Adrenal gland (tissue), 12 donors: ENCODE results near the gene ATP2B3. TPM values are rescaled to one million over a fixed set of nuclear protein-coding genes. Genes with fewer than 3 reads are reported as not detected.
A peak's percentile ranks its signal among the peaks of the same experiment; 100 is the strongest.

Experiments used
- DNase-seq, 7 donors: peaks; one replicate each; pipeline ENCODE4 v3.0.0-alpha.2; 2019 to 2020
- H3K27ac ChIP-seq, 5 donors: fragments of 200-600 bp; sonication (generic) in 4 of 5; 1 replicate in 3 of 5; 2 replicates in 2 of 5; pipeline versions ENCODE4 v1.5.1 to v1.8.0; 2016 to 2020; ENCODE audit warnings: mild to moderate bottlenecking in 1 of 5
- H3K27me3 ChIP-seq: fragments of 200-600 bp; 2 replicates; pipeline ENCODE4 v1.8.0; 2021
- H3K36me3 ChIP-seq, 2 donors: fragments of 200-600 bp; replicated peaks in 1 of 2; 1 replicate in 1 of 2; 2 replicates in 1 of 2; pipeline versions ENCODE4 v1.5.1 to v1.8.0; 2018 to 2022
- H3K4me1 ChIP-seq, 2 donors: fragments of 200-600 bp; replicated peaks in 1 of 2; 1 replicate in 1 of 2; 2 replicates in 1 of 2; pipeline versions ENCODE4 v1.5.1 to v1.8.0; 2018 to 2021
- H3K4me3 ChIP-seq, 4 donors: fragments of 200-600 bp; sonication (generic) in 3 of 4; one replicate each; pipeline ENCODE4 v1.5.1; 2016 to 2018
- H3K9me3 ChIP-seq, 3 donors: fragments of 200-600 bp; sonication (generic) in 1 of 3; replicated peaks in 1 of 3; 1 replicate in 2 of 3; 2 replicates in 1 of 3; pipeline versions ENCODE4 v1.5.1 to v1.8.0; 2016 to 2021
- POLR2A ChIP-seq, 2 donors: fragments of 450-650 bp; IDR thresholded peaks; one replicate each; pipeline ENCODE4 v1.6.1; 2017; ENCODE audit warnings: antibody characterized with exemption in 2 of 2, mild to moderate bottlenecking in 2 of 2, moderate library complexity in 1 of 2
- WGBS, 4 donors: extraction: QIAGEN DNeasy Blood & Tissue Kit in 2 of 4; methylation state at CpG; one replicate each; pipeline versions ENCODE4 v1.1.5 to v1.1.7; 2013 to 2017; 5-methylcytosine and 5-hydroxymethylcytosine counted together
- intact Hi-C, 2 donors: fragments of 100-400 bp; cut with DNase I; formaldehyde crosslinking; loops; one replicate each; pipeline versions ENCODE4 v1.14.1 to v1.15.0; 2022 to 2023
- polyA plus RNA-seq, 3 donors: library from polyadenylated mRNA; stranded (reverse); fragments of 200-250 nt in 2 of 3; fragments of 350-450 nt in 1 of 3; fragmentation: Illumina TruSeq in 1 of 3; extraction: RNeasy Lipid Tissue Mini Kit (QIAGEN cat#74804) in 1 of 3; gene quantifications; one replicate each; pipeline ENCODE4 v1.2.3, GENCODE V29; 2013 to 2014
- total RNA-seq, 9 donors: library from RNA; depleted of rRNA in 4 of 9; stranded (reverse); fragments of >200 nt in 4 of 9; fragments of 120-200 nt in 1 of 9; fragmentation: NEBNext Ultra II Directional in 1 of 9; extraction: Animal tissue kit (Norgen Biotek cat#: 25700) in 1 of 9; gene quantifications; one replicate each; pipeline versions ENCODE4 v1.1.0 to v1.2.4, GENCODE V29; 2013 to 2023
- TF ChIP-seq, protein P1 (sequence below), 6 experiments: fragments of 450-650 bp in 4 of 6; fragments of 200-600 bp in 2 of 6; sonication (generic) in 1 of 6; IDR thresholded peaks; 1 replicate in 5 of 6; 2 replicates in 1 of 6; pipeline versions ENCODE4 v1.5.1 to v1.8.0; 2016 to 2021; ENCODE audit warnings: antibody characterized with exemption in 6 of 6, mild to moderate bottlenecking in 2 of 6, moderate library complexity in 1 of 6
- donor health status: healthy with polysubstance abuse.
- donor health status: Bipolar disorder and iron deficiency.
- donor health status: DM: yes; HTN: yes; CAD: no.
- donor health status: DM: no; HTN: no; CAD: no.
- donor health status: DM: no; HTN: no; CAD: no.
- donor health status: DM: yes; HTN: yes; CAD: no.

ATP2B3 gene
- total and polyA plus RNA-seq, 12 donors, result 1.1 to 46.4 (median 15.4) TPM

DNA sequence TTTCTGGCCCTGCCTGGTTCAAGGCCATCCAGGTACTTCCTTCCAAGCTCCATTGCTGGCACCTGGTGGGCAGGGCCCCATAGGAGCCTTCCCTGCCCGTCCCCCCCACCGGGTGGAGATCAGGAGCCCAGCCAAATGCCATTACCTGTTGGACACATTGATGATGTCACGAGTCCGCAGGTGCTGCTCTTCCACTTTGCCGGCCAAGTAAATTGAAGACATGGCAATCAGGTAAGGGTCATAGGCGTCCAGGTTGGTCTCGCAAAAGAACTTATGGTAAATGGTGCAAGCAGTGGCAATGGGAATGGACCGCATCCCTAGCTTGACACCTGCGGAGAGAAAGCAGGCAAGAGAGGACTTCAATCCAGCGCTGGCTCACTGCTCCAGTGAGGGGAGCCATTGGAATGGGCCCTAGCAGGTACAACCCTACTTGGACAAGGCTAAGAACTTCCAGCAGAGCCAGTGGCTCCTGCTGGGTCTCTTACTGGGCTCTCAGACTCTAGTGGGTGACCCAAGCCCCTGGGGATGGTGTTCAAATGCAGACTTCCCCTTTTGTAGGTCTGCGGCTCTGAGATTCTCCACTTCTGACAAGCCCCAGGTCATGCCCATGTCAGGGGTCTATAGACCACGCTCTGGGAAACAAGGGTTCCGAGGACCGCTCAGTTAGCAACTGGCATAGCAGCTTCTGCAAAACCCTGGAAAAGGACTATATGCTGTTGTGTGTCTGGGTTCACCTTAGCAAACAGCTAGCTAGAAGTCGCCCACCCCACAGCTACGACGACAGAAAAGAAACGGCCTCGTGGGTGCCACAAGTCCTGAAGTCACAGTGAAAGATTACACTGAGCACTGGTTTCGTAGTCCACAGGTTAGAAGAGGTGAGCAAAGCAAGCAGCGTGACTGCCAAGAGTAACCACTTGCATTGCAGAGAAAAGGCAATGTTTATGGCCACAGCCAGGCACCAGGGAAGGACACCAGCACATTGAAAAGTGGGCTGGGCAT, 78.7 kb downstream of the ATP2B3 start:
- peaks cover 0 to 22% of the 10 kb centered on the region in 2 donors for H3K36me3 ChIP-seq
- TF ChIP-seq POLR2A (IDR thresholded peaks at IDR 0.05), result no peak
- H3K4me3 ChIP-seq, result no peak overlapping the region
- H3K27me3 ChIP-seq, result no peaks in the 10 kb centered on the region
- intact Hi-C loops, result no loop called here
- no peaks in the 10 kb centered on the region for H3K9me3 ChIP-seq
- no peak overlapping the region for H3K27ac ChIP-seq
- 87 to 98% (median 92%) methylated on average over 8 to 21 of the region's 21 CpGs for WGBS, 4 donors
- DNase-seq, result no peak
- no peaks in the 10 kb centered on the region for H3K4me1 ChIP-seq

DNA sequence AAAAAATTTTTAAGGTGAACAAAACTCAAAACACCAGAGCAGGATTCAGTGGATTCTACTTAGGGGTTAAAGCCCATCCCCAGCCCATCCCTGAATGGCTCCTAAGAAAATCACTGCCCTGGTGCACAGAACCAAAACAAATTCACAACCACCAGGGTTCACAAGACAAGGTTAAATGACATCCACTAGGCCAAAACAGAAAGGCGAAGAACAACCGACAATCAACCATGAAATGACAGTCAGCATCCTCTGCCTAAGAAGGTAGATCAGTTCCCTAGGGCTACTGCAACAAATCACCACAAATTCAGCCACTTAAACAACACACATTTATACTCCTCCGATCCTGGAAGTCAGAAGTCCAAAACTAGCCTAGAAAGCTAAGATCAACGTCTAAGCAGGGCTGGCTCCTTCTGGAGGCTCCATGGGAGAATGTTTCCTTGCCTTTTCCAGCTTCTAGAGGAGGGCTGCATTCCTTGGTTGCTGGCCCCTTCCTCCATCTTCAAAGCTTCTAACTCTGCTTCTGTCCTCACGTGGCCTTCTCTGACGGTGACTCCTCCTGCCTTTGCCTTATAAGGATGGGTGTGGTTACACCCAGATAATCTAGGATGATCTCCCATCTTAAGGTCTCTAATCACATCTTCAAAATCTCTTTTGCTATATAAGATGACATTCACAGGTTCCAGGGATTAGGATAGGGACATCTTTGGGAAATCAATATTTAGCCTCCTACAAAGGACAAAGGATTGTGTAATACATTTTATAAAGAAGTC, 79.7 kb downstream of the ATP2B3 start:
- intact Hi-C loops, result no loop called here
- no peak for DNase-seq
- peaks cover 0 to 19% of the 10 kb centered on the region in 2 donors for H3K36me3 ChIP-seq
- TF ChIP-seq, protein P1, sequence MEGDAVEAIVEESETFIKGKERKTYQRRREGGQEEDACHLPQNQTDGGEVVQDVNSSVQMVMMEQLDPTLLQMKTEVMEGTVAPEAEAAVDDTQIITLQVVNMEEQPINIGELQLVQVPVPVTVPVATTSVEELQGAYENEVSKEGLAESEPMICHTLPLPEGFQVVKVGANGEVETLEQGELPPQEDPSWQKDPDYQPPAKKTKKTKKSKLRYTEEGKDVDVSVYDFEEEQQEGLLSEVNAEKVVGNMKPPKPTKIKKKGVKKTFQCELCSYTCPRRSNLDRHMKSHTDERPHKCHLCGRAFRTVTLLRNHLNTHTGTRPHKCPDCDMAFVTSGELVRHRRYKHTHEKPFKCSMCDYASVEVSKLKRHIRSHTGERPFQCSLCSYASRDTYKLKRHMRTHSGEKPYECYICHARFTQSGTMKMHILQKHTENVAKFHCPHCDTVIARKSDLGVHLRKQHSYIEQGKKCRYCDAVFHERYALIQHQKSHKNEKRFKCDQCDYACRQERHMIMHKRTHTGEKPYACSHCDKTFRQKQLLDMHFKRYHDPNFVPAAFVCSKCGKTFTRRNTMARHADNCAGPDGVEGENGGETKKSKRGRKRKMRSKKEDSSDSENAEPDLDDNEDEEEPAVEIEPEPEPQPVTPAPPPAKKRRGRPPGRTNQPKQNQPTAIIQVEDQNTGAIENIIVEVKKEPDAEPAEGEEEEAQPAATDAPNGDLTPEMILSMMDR (IDR thresholded peaks at IDR 0.05), result no peak
- TF ChIP-seq POLR2A (IDR thresholded peaks at IDR 0.05), result no peak
- WGBS, 4 donors, result 84 to 93% (median 90%) methylated on average over 5 to 6 of the region's 6 CpGs
- H3K27ac ChIP-seq, result no peak overlapping the region
- no peaks in the 10 kb centered on the region for H3K27me3 ChIP-seq
- no peaks in the 10 kb centered on the region for H3K4me1 ChIP-seq
- H3K9me3 ChIP-seq, result no peaks in the 10 kb centered on the region
- no peak overlapping the region for H3K4me3 ChIP-seq

DNA sequence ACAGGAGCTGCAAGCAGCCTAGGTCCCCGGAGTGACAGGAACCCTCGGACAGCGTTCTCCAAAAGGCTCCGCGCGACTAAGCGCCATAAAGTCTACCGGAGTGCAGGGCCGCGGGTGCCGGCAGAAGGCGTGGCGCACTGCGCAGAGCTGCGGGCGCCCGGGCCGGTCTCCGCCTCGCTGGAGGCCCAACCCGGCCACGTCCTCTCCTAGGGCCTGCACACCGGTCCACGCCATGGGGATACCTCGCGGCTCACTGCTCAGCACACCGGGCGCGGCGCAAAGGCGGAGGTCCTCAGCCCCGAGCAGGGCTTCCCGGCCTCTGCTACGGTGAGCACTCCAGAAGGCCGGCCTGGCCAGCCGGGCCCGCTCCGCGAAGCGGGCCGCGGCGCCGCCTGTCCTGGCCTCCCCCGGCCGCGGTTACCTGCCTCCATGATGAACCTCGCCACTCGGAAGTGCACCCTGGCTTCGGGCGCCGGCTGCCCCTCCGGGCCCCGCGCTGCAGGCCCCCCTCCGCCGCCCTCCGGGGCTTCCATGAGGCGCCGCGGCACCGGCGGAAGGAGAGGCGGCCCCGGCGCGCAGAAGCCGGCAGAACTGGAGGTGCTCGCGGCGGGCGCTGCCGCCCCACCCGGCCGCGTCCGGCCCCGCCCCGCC, 81.2 kb downstream of the ATP2B3 start, which contains the start of gene CCNQ:
CCNQ (minus strand) TSS at position 599 of the 651 bp plus-strand sequence; CDS start at position 533, 66 bp downstream.
- Histone ChIP-seq H3K27me3 (no peaks in the 10 kb centered on the region), H3K27ac (peak within 1 kb of the TSS in 3 of 5 donors; percentile 26 to 82 (median 44)), H3K4me1 (no peaks in the 10 kb centered on the region), H3K36me3 (peaks cover 0 to 14% of the 10 kb centered on the region in 2 donors), H3K4me3 (peak within 1 kb of the TSS in 2 of 4 donors; percentile 40 to 76), H3K9me3 (no peaks in the 10 kb centered on the region)
- DNase-seq, result peak in 3 of 7 donors; percentile 28 to 40 (median 31)
- TF ChIP-seq, protein P1 (IDR thresholded peaks at IDR 0.05), result no peak
- TF ChIP-seq POLR2A (IDR thresholded peaks at IDR 0.05), result peak; percentile 50 to 61
- intact Hi-C loops, result no loop called here
- WGBS, 4 donors, result 1 to 43% (median 30%) methylated on average over 3 to 60 of the region's 79 CpGs; no CpG with 5 or more reads in 1 of the 4 donors

DNA sequence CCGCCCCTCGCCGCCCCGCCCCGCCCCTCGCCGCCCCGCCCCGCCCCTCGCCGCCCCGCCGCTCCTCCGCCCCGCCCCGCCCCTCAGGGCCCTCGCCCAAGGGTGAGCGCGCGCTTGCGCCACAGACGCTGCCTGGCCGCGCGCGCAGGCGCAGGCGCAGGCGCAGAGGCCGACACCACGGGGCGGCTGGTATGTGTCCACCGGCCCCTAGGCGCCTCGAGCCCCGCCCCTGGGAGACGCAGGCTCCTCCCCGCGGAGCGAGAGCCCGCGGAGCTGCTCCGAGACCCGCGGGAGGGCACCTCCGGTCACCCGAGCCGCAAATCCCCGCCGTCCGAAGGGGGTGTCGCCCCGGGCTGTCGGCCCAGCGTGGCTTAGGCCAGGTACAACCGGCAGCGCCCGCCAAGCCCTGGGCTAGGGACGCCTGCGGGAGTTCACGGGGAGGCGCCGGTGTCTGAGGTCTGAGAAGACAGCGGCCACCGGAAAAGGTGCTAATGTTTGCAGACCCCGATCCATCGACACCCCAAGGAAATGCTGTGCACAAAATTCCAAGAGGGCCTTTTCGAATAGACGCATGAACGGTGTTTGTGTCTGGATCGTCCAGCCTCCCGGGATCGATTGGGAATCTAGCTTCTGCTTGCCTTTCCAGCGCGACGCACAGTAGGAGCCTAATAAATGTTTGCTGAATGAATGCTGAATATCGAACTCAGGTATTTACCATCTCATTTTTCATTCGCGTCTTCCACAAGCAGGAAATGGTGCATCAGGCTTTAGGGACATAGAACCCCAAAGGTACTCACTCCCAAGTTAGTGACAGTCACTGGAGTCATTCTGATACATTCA, 82.0 kb downstream of the ATP2B3 start:
- DNase-seq, result peak; percentile 86 to 92 (median 87)
- intact Hi-C loops, result no loop called here
- Histone ChIP-seq H3K4me3 (peak overlapping the region in 2 of 4 donors; percentile 18 to 76), H3K9me3 (no peaks in the 10 kb centered on the region), H3K4me1 (no peaks in the 10 kb centered on the region), H3K36me3 (peaks cover 0 to 7% of the 10 kb centered on the region in 2 donors), H3K27me3 (no peaks in the 10 kb centered on the region), H3K27ac (peak overlapping the region in 2 of 5 donors; percentile 26 to 82)
- no peak for TF ChIP-seq POLR2A (IDR thresholded peaks at IDR 0.05)
- TF ChIP-seq, protein P1 (IDR thresholded peaks at IDR 0.05), result peak in 2 of 6 experiments; percentile 6 to 14
- whole genome bisulfite sequencing, 4 donors, result 0 to 28% (median 10%) methylated on average over 3 to 66 of the region's 79 CpGs
